Cardiac muscle cell (in vitro differentiated cells and primary cell): ENCODE results near the gene RAPGEF4. TPM values are rescaled to one million over a fixed set of nuclear protein-coding genes. Genes with fewer than 3 reads are reported as not detected.

Experiments used
- DNase-seq, 2 donors: peaks; one replicate each; pipeline versions ENCODE4 v3.0.0 to v3.0.0-alpha.2; 2010 to 2017; ENCODE audit warnings: low read depth in 1 of 2, low spot score in 1 of 2
- H3K27ac ChIP-seq: fragments of 200-600 bp; sonication (generic); 2 replicates; pipeline ENCODE4 v1.5.1; 2016
- H3K27me3 ChIP-seq: fragments of 200-600 bp; sonication (generic); 2 replicates; pipeline ENCODE4 v1.6.0; 2016; ENCODE audit warnings: control low read depth
- H3K36me3 ChIP-seq: fragments of 200-600 bp; sonication (generic); 2 replicates; pipeline ENCODE4 v1.5.1; 2016; ENCODE audit warnings: control low read depth
- H3K4me1 ChIP-seq: fragments of 200-600 bp; sonication (generic); 2 replicates; pipeline ENCODE4 v1.8.1; 2017; ENCODE audit warnings: low read depth, mild to moderate bottlenecking, mixed run types
- H3K4me3 ChIP-seq: fragments of 200-600 bp; sonication (generic); 2 replicates; pipeline ENCODE4 v1.5.1; 2016; ENCODE audit warnings: mild to moderate bottlenecking
- H3K9me3 ChIP-seq: fragments of 200-600 bp; sonication (generic); 2 replicates; pipeline ENCODE4 v1.5.1; 2017; ENCODE audit warnings: low read depth, mild to moderate bottlenecking, control low read depth
- CTCF ChIP-seq: IDR thresholded peaks from 2 replicates; pipeline ENCODE4 v1.5.1; 2012; ENCODE audit warnings: low read depth, mild to moderate bottlenecking, low read length
- polyA plus RNA-seq: library from polyadenylated mRNA; unstranded; fragments of >200 nt; fragmentation: Nextera tagmentation; extraction: Ambion mirVana; gene quantifications from 2 replicates; pipeline ENCODE4 v1.2.1, GENCODE V29; 2016
- total RNA-seq: library from RNA; depleted of rRNA; stranded (reverse); fragments of >200 nt; gene quantifications from 2 replicates; pipeline ENCODE4 v1.2.3, GENCODE V29; 2016

The RAPGEF4 gene
- total and polyA plus RNA-seq, 2 experiments from 2014 or later, result 5.3 to 21.2 TPM

GRCh38 chr2:172861098-172861497, 125.5 kb downstream of the RAPGEF4 start:
- no peaks in the 10 kb centered on the region for H3K9me3 ChIP-seq
- peak in 1 of 2 donors; percentile 21 for DNase-seq
- no peak for TF ChIP-seq CTCF
- no peaks in the 10 kb centered on the region for H3K36me3 ChIP-seq
- H3K27me3 ChIP-seq, result no peaks in the 10 kb centered on the region
- H3K4me3 ChIP-seq, result no peak overlapping the region
- peaks cover 16% of the 10 kb centered on the region for H3K4me1 ChIP-seq
- H3K27ac ChIP-seq, result no peak overlapping the region

GRCh38 chr2:172861656-172862476, 126.2 kb downstream of the RAPGEF4 start:
- Histone ChIP-seq H3K27me3 (no peaks in the 10 kb centered on the region), H3K27ac (no peak overlapping the region), H3K4me3 (no peak overlapping the region), H3K9me3 (no peaks in the 10 kb centered on the region), H3K36me3 (no peaks in the 10 kb centered on the region), H3K4me1 (peaks cover 16% of the 10 kb centered on the region)
- DNase-seq, result no peak
- no peak for TF ChIP-seq CTCF

- H3K9me3 ChIP-seq, result no peaks in the 10 kb centered on the region
- no peak overlapping the region for H3K4me3 ChIP-seq
- no peak overlapping the region for H3K27ac ChIP-seq
- TF ChIP-seq CTCF, result no peak
- peak in 1 of 2 donors; percentile 29 for DNase-seq
- no peaks in the 10 kb centered on the region for H3K36me3 ChIP-seq
- peaks cover 21% of the 10 kb centered on the region for H3K4me1 ChIP-seq
- no peaks in the 10 kb centered on the region for H3K27me3 ChIP-seq
Measured at GRCh38 chr2:172863341-172863740, 127.7 kb downstream of the RAPGEF4 start.

- DNase-seq, result peak; percentile 60 to 67
- TF ChIP-seq CTCF, result peak; percentile 70
- H3K27me3 ChIP-seq, result no peaks in the 10 kb centered on the region
Measured at GRCh38 chr2:172864182-172864581, 128.5 kb downstream of the RAPGEF4 start.

GRCh38 chr2:172865422-172865821, 129.8 kb downstream of the RAPGEF4 start:
- DNase-seq, result no peak
- peak; percentile 33 for TF ChIP-seq CTCF
- Histone ChIP-seq H3K4me3 (no peak overlapping the region), H3K4me1 (peaks cover 15% of the 10 kb centered on the region), H3K27me3 (no peaks in the 10 kb centered on the region), H3K9me3 (no peaks in the 10 kb centered on the region), H3K27ac (no peak overlapping the region), H3K36me3 (no peaks in the 10 kb centered on the region)

More at GRCh38 chr2:172864182-172864581, 128.5 kb downstream of the RAPGEF4 start:
- no peaks in the 10 kb centered on the region for H3K36me3 ChIP-seq
- H3K4me3 ChIP-seq, result no peak overlapping the region
- peaks cover 14% of the 10 kb centered on the region for H3K4me1 ChIP-seq
- H3K27ac ChIP-seq, result no peak overlapping the region
- no peaks in the 10 kb centered on the region for H3K9me3 ChIP-seq
